HUES64 (cell line): ENCODE measurements around the gene PRDX4.
A peak's percentile ranks its signal among the peaks of the same experiment; 100 is the strongest.
"Not testable (repeated sequence)": the region's sequence is repeated elsewhere in the genome, so short reads cannot be mapped to it uniquely, and the experiment has no call there.

Experiments
- H3K27ac ChIP-seq: 2 replicates; pipeline ENCODE4 v1.7.0; 2013; ENCODE audit warnings: low read depth, low read length, inconsistent platforms
- H3K27me3 ChIP-seq: 2 replicates; pipeline ENCODE4 v1.6.1; 2013; ENCODE audit warnings: mild to moderate bottlenecking, low read length; ENCODE audit not compliant: insufficient read depth
- H3K36me3 ChIP-seq: 2 replicates; pipeline ENCODE4 v1.6.1; 2013; ENCODE audit warnings: mild to moderate bottlenecking, low read length; ENCODE audit not compliant: insufficient read depth
- H3K4me1 ChIP-seq: 2 replicates; pipeline ENCODE4 v1.6.1; 2013; ENCODE audit warnings: mild to moderate bottlenecking, low read length, moderate library complexity; ENCODE audit not compliant: insufficient read depth
- H3K4me3 ChIP-seq: 2 replicates; pipeline ENCODE4 v1.5.1; 2013; ENCODE audit warnings: mild to moderate bottlenecking, low read length, moderate library complexity
- H3K9ac ChIP-seq: 2 replicates; pipeline ENCODE4 v1.6.1; 2013; ENCODE audit warnings: mild to moderate bottlenecking, low read depth, low read length
- H3K9me3 ChIP-seq: 2 replicates; pipeline ENCODE4 v1.6.1; 2013; ENCODE audit warnings: low read depth, low read length; ENCODE audit not compliant: insufficient read depth
- WGBS: fragments of 150-250, 120-280 bp; methylation state at CpG from one replicate; pipeline ENCODE4 v1.1.7; 2013; ENCODE audit warnings: missing lambda C conversion rate; 5-methylcytosine and 5-hydroxymethylcytosine counted together

Gene PRDX4

GRCh38 chrX:23656684-23657083 is 10.6 kb upstream of the PRDX4 start:
- 65% methylated on average over 3 of the region's 3 CpGs for WGBS
- Histone ChIP-seq H3K27ac (no peak overlapping the region), H3K36me3 (no peaks in the 10 kb centered on the region), H3K4me1 (peaks cover 19% of the 10 kb centered on the region), H3K9me3 (no peaks in the 10 kb centered on the region), H3K27me3 (no peaks in the 10 kb centered on the region), H3K4me3 (no peak overlapping the region), H3K9ac (no peak overlapping the region)

- Histone ChIP-seq H3K4me3 (0 out of 2 replicates have a peak overlapping the region, but pooled peaks have one; percentile 30), H3K9me3 (no peaks in the 10 kb centered on the region), H3K9ac (peak overlapping the region; percentile 52; the same call in 1 of the 2 replicates), H3K27me3 (no peaks in the 10 kb centered on the region), H3K4me1 (peaks cover 19% of the 10 kb centered on the region), H3K36me3 (no peaks in the 10 kb centered on the region), H3K27ac (peak overlapping the region; percentile 87)
- WGBS, result 85% methylated on average over 4 of the region's 4 CpGs
These were observed 8.0 kb upstream of the PRDX4 start for GRCh38 chrX:23659339-23659738.

GRCh38 chrX:23660083-23660765 is 7.1 kb upstream of the PRDX4 start:
- H3K4me1 ChIP-seq, result peaks cover 19% of the 10 kb centered on the region
- H3K9ac ChIP-seq, result peak overlapping the region; percentile 52; the same call in 1 of the 2 replicates
- H3K27ac ChIP-seq, result peak overlapping the region; percentile 87
- H3K36me3 ChIP-seq, H3K9me3 ChIP-seq, H3K27me3 ChIP-seq: not testable (repeated sequence)
- H3K4me3 ChIP-seq, result peak overlapping the region; percentile 30
- WGBS, result 7% methylated on average over 6 of the region's 8 CpGs

GRCh38 chrX:23660766-23661132 is 6.5 kb upstream of the PRDX4 start:
- WGBS, result 82% methylated on average over 2 of the region's 2 CpGs
- H3K4me3 ChIP-seq, result no peak overlapping the region
- H3K27ac ChIP-seq, result peak overlapping the region; percentile 68; the same call in 1 of the 2 replicates
- no peaks in the 10 kb centered on the region for H3K27me3 ChIP-seq
- peaks cover 19% of the 10 kb centered on the region for H3K4me1 ChIP-seq
- no peaks in the 10 kb centered on the region for H3K9me3 ChIP-seq
- H3K36me3 ChIP-seq, result no peaks in the 10 kb centered on the region
- H3K9ac ChIP-seq, result 0 out of 2 replicates have a peak overlapping the region, but pooled peaks have one; percentile 24

- no peak overlapping the region for H3K27ac ChIP-seq
- no peaks in the 10 kb centered on the region for H3K36me3 ChIP-seq
- peaks cover 21% of the 10 kb centered on the region for H3K4me1 ChIP-seq
- WGBS, result 100% methylated on average over 1 of the region's 1 CpG
- no peaks in the 10 kb centered on the region for H3K9me3 ChIP-seq
- no peak overlapping the region for H3K9ac ChIP-seq
- no peak overlapping the region for H3K4me3 ChIP-seq
- no peaks in the 10 kb centered on the region for H3K27me3 ChIP-seq
These were observed 5.6 kb upstream of the PRDX4 start for GRCh38 chrX:23661671-23662070.

DNA sequence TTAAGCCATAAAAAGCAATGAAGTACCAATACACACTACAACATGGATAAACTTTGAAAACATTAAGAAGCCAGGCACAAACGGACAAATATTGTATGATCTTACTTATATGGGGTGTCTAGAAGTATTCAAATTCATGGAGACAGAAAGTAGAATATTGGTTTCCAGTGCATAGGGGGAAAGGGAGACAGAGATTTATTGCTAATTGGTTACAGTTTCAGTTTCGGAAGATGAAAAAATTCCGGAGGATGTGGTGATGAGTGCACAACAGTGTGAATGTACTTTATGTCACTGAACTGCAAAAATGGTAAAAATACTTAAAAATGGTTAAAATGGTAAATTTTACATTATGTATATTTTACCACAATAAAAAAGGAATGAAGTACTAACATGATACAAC is 5.1 kb upstream of the PRDX4 start:
- Histone ChIP-seq H3K4me1 (peaks cover 26% of the 10 kb centered on the region), H3K27ac (no peak overlapping the region)
- 98% methylated on average over 3 of the region's 3 CpGs for WGBS

DNA sequence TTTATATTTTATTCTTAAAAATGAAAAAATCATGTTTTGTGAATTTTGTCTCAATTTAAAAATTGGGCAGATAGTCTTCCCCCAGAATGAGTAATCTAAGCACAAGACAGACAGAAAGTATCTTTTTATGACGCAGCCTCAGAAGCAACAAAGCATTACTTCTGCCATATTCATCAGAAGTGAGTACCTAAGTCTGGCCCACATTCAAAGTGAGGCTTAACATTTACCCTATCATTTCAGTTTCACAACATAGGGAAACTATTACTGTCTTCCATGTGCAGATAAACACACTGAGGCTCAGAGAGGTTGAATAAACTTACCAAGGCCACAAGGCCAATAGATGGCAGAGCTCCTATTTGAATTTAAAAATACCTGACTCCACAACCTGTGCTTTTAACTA is 4.4 kb upstream of the PRDX4 start:
- H3K27ac ChIP-seq, result no peak overlapping the region
- no peak overlapping the region for H3K4me3 ChIP-seq
- no peaks in the 10 kb centered on the region for H3K27me3 ChIP-seq
- no peak overlapping the region for H3K9ac ChIP-seq
- WGBS, result 100% methylated on average over 1 of the region's 1 CpG
- H3K9me3 ChIP-seq, result no peaks in the 10 kb centered on the region
- peaks cover 26% of the 10 kb centered on the region for H3K4me1 ChIP-seq
- H3K36me3 ChIP-seq, result no peaks in the 10 kb centered on the region

More for the DNA sequence above, 5.1 kb upstream of the PRDX4 start:
- Histone ChIP-seq H3K4me3 (no peak overlapping the region), H3K36me3 (no peaks in the 10 kb centered on the region), H3K9me3 (no peaks in the 10 kb centered on the region), H3K27me3 (no peaks in the 10 kb centered on the region), H3K9ac (no peak overlapping the region)

- no peaks in the 10 kb centered on the region for H3K27me3 ChIP-seq
- no peak overlapping the region for H3K4me3 ChIP-seq
- no peak overlapping the region for H3K27ac ChIP-seq
- H3K9me3 ChIP-seq, result no peaks in the 10 kb centered on the region
- no peak overlapping the region for H3K9ac ChIP-seq
- WGBS, result 97% methylated on average over 10 of the region's 10 CpGs
- H3K36me3 ChIP-seq, result no peaks in the 10 kb centered on the region
- H3K4me1 ChIP-seq, result peaks cover 25% of the 10 kb centered on the region
These were observed 2.8 kb upstream of the PRDX4 start for GRCh38 chrX:23664496-23664895.

DNA sequence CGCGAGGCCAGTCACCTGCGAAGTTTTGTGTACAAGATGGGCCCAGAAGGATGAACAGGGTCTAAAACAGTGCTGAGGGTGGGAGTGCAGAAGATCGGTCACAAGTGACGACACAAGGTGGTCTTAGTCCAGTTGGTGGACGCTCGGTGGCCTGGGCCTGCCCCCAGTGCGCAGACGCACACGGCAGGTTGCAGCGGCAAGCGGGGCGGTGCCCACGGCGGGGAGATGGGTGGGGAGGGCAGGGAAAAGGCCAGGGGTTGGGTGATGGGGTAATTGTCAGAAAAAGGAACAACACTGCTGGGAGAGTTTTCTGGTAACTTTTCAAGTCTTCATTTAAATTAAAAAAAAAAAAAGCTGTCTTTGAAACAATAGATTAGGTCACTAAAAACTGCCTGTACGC is 1.0 kb upstream of the PRDX4 start:
- no peaks in the 10 kb centered on the region for H3K27me3 ChIP-seq
- 94% methylated on average over 16 of the region's 16 CpGs for WGBS
- H3K9me3 ChIP-seq, result no peaks in the 10 kb centered on the region
- no peak overlapping the region for H3K9ac ChIP-seq
- H3K27ac ChIP-seq, result no peak overlapping the region
- no peak overlapping the region for H3K4me3 ChIP-seq
- H3K4me1 ChIP-seq, result peaks cover 12% of the 10 kb centered on the region
- peaks cover 5% of the 10 kb centered on the region for H3K36me3 ChIP-seq

GRCh38 chrX:23668335-23668734 is 1.0 kb downstream of the PRDX4 start:
- Histone ChIP-seq H3K4me3 (peak overlapping the region; percentile 86), H3K27me3 (no peaks in the 10 kb centered on the region), H3K36me3 (peaks cover 24% of the 10 kb centered on the region), H3K9me3 (no peaks in the 10 kb centered on the region), H3K9ac (peak overlapping the region; percentile 95; the same call in 1 of the 2 replicates), H3K27ac (no peak overlapping the region), H3K4me1 (peaks cover 10% of the 10 kb centered on the region)
- 37% methylated on average over 3 of the region's 3 CpGs for WGBS

GRCh38 chrX:23670528-23670927 is 3.2 kb downstream of the PRDX4 start:
- Histone ChIP-seq H3K4me3 (no peak overlapping the region), H3K4me1 (peaks cover 10% of the 10 kb centered on the region), H3K9me3 (no peaks in the 10 kb centered on the region), H3K27ac (no peak overlapping the region), H3K27me3 (no peaks in the 10 kb centered on the region), H3K36me3 (peaks cover 44% of the 10 kb centered on the region), H3K9ac (no peak overlapping the region)
- WGBS, result 97% methylated on average over 1 of the region's 1 CpG

DNA sequence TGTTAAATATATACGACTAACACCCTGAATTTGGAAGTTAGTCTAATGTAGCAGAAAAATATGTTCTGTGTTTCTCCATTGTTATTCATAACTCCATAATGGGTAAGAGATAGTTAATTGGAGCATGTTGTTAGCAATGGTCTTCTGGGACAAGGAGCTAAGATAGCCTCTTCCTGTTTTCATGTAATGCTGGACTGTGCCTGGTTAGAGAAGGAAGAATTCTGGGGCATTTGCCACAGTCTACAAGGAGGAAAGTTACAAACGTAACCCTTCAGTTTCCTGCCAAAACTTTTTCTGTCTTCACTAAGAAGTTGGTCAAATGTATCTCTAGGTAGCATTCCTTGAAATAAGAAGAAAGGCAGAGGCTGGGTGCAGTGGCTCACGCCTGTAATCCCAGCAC is 5.8 kb downstream of the PRDX4 start:
- no peaks in the 10 kb centered on the region for H3K27me3 ChIP-seq
- H3K9me3 ChIP-seq, result no peaks in the 10 kb centered on the region
- no peak overlapping the region for H3K27ac ChIP-seq
- no peak overlapping the region for H3K4me3 ChIP-seq
- 0 out of 2 replicates have a peak, but pooled peaks cover 3% of the 10 kb centered on the region for H3K4me1 ChIP-seq
- peaks cover 65% of the 10 kb centered on the region for H3K36me3 ChIP-seq
- no peak overlapping the region for H3K9ac ChIP-seq
- WGBS, result 96% methylated on average over 3 of the region's 3 CpGs
